ENCODE measurements around the gene ACAD10. TPM values are rescaled to one million over a fixed set of nuclear protein-coding genes. Genes with fewer than 3 reads are reported as not detected.

The ACAD10 gene
- total and polyA plus RNA-seq, 2 of the 13 experiments (the other 11 are each of a cell fraction or from before 2014, with no cell fraction given) = 15.2 to 16.3 TPM

- Histone ChIP-seq H3K27me3 (ENCODE audit: control insufficient read depth in 1 of 2, insufficient read depth in 2 of 2, low read length in 2 of 2) (no peaks in the 10 kb centered on the region), H3K4me1 (ENCODE audit: insufficient read depth, low read length) (peaks cover 39% of the 10 kb centered on the region), H3K4me3 (replicated peaks in 1 of 3; ENCODE audit: insufficient read depth in 1 of 3, low read depth in 2 of 3, low read length in 3 of 3) (no peak overlapping the region), H3K4me2 (ENCODE audit: low read depth, low read length) (no peak overlapping the region), H3K9ac (ENCODE audit: insufficient read depth, low read depth, low read length) (no peak overlapping the region), H3K27ac (ENCODE audit: extremely low read length, insufficient read depth, low read length) (no peak overlapping the region), H3K36me3 (replicated peaks in 1 of 2; ENCODE audit: control insufficient read depth in 1 of 2, insufficient read depth in 2 of 2, low read length in 2 of 2) (peaks cover 17 to 51% of the 10 kb centered on the region in 2 experiments; a peak in 4 of 5 replicates), H3K9me3 (ENCODE audit: low read length) (no peaks in the 10 kb centered on the region), H3K79me2 (ENCODE audit: insufficient read depth, low read length) (peaks cover 12% of the 10 kb centered on the region), H4K20me1 (ENCODE audit: insufficient read depth, low read length) (peaks cover 2% of the 10 kb centered on the region; the same call in 1 of the 2 replicates), H2AFZ (ENCODE audit: low read length) (no peak overlapping the region)
- FAIRE-seq = no peak
- ChIA-PET POLR2A (interaction anchor here (3.3 kb wide), 1 partner anchor 16 kb away, joined by 11 read pairs; the partner anchor contains the start of gene ALDH2), CTCF (ENCODE audit: low intra/inter-chr PET ratio, low total read pairs) (no interaction called here)
- in situ Hi-C loops (cut with HindIII; ENCODE audit: extremely low pct_ligation_motif_present, low pct_unique_long_range_greater_than_20kb) (no loop called here), intact Hi-C loops (cut with micrococcal nuclease; ENCODE audit: unreplicated experiment) (no loop called here)
- DNase-seq (ENCODE audit: low spot score) = no peak
- no TSS peak for BruUV-seq (replicated peaks)
- no peak for ATAC-seq
- WGBS (ENCODE audit: low lambda C conversion rate) = 98% methylated on average over 6 of the region's 17 CpGs
- TF ChIP-seq BHLHE40 (IDR thresholded peaks at IDR 0.05; ENCODE audit: low read length) (no peak), MYPOP (CRISPR knock-in tag; IDR thresholded peaks at IDR 0.05) (no peak), GLMP (CRISPR knock-in tag; IDR thresholded peaks at IDR 0.05; ENCODE audit: borderline replicate concordance) (no peak), PAF1 (CRISPR knock-in tag; IDR thresholded peaks at IDR 0.05) (no peak), JARID2 (CRISPR knock-in tag; IDR thresholded peaks at IDR 0.05; ENCODE audit: insufficient replicate concordance) (no peak), ZNF468 (CRISPR knock-in tag; IDR thresholded peaks at IDR 0.05) (no peak), THRA (CRISPR knock-in tag; IDR thresholded peaks at IDR 0.05; ENCODE audit: borderline replicate concordance) (no peak), ZNF280D (CRISPR knock-in tag; IDR thresholded peaks at IDR 0.05) (no peak), REST (IDR thresholded peaks at IDR 0.05; ENCODE audit: borderline replicate concordance in 1 of 2, low read depth in 1 of 2, low read length in 2 of 2) (no peak), ATF7 (IDR thresholded peaks at IDR 0.05) (no peak), ATF7 (CRISPR knock-in tag; IDR thresholded peaks at IDR 0.05) (no peak), ZNF101 (CRISPR knock-in tag; IDR thresholded peaks at IDR 0.05; ENCODE audit: borderline replicate concordance, low read depth) (no peak), SALL2 (CRISPR knock-in tag; IDR thresholded peaks at IDR 0.05) (no peak), KLF16 (CRISPR knock-in tag; IDR thresholded peaks at IDR 0.05) (no peak)
Measured at GRCh38 chr12:111783046-111783445, 97.2 kb downstream of the ACAD10 start.

All from HepG2 (cell line).